Type B pancreatic cell (in vitro differentiated cells): ENCODE data around the gene EIF4E. TPM values are rescaled to one million over a fixed set of nuclear protein-coding genes. Genes with fewer than 3 reads are reported as not detected.
"Not testable (repeated sequence)": the region's sequence is repeated elsewhere in the genome, so short reads cannot be mapped to it uniquely, and the experiment has no call there.

Source experiments
- DNase-seq: peaks from one replicate; pipeline ENCODE4 v3.0.0; 2021; ENCODE audit warnings: mixed read lengths; ENCODE audit not compliant: unreplicated experiment; ENCODE audit errors: extremely low spot score
- H3K27ac Mint-ChIP-seq: 2 replicates; pipeline ENCODE4 v1.8.0; 2021; ENCODE audit warnings: mild to moderate bottlenecking, mixed read lengths
- H3K27me3 Mint-ChIP-seq: 2 replicates; pipeline ENCODE4 v1.8.0; 2021; ENCODE audit warnings: mixed read lengths
- H3K36me3 Mint-ChIP-seq: 2 replicates; pipeline ENCODE4 v1.8.0; 2021; ENCODE audit warnings: mixed read lengths
- H3K4me1 Mint-ChIP-seq: one replicate; pipeline ENCODE4 v1.8.0; 2021; ENCODE audit warnings: mixed read lengths; ENCODE audit not compliant: unreplicated experiment
- H3K4me3 Mint-ChIP-seq: 2 replicates; pipeline ENCODE4 v1.8.0; 2021; ENCODE audit warnings: mild to moderate bottlenecking, mixed read lengths
- H3K9me3 Mint-ChIP-seq: 2 replicates; pipeline ENCODE4 v1.8.0; 2021; ENCODE audit warnings: mixed read lengths
- CTCF ChIP-seq: fragments of 200-600 bp; sonication (generic); conservative IDR thresholded peaks from 2 replicates; pipeline ENCODE4 v1.5.0; 2021; ENCODE audit warnings: antibody characterized with exemption, mild to moderate bottlenecking
- total RNA-seq: library from RNA; stranded (reverse); gene quantifications from 2 replicates; pipeline ENCODE4 v1.2.1, GENCODE V29; 2021; ENCODE audit warnings: low replicate concordance

The EIF4E gene
- total RNA-seq, 1 donor from 2014 or later, result 93.9 TPM

- TF ChIP-seq CTCF, result no peak
- Mint-ChIP-seq H3K27ac (no peak overlapping the region), H3K9me3 (no peaks in the 10 kb centered on the region), H3K4me1 (no peaks in the 10 kb centered on the region), H3K4me3 (no peak overlapping the region), H3K36me3 (peaks cover 29% of the 10 kb centered on the region), H3K27me3 (no peaks in the 10 kb centered on the region)
- no peak for DNase-seq
Measured at GRCh38 chr4:98887145-98887544, 41.8 kb downstream of the EIF4E start.

GRCh38 chr4:98886382-98886781 is 42.6 kb downstream of the EIF4E start:
- not testable (repeated sequence) for H3K4me3 Mint-ChIP-seq, DNase-seq, H3K9me3 Mint-ChIP-seq, H3K27me3 Mint-ChIP-seq, H3K27ac Mint-ChIP-seq, H3K4me1 Mint-ChIP-seq
- H3K36me3 Mint-ChIP-seq, result peaks cover 29% of the 10 kb centered on the region

GRCh38 chr4:98880884-98881283 is 48.0 kb downstream of the EIF4E start:
- H3K27ac Mint-ChIP-seq, H3K4me3 Mint-ChIP-seq, DNase-seq, H3K27me3 Mint-ChIP-seq, H3K4me1 Mint-ChIP-seq, H3K9me3 Mint-ChIP-seq: not testable (repeated sequence)
- H3K36me3 Mint-ChIP-seq, result peaks cover 30% of the 10 kb centered on the region

GRCh38 chr4:98879515-98879914 is 49.4 kb downstream of the EIF4E start:
- no peak for TF ChIP-seq CTCF
- H3K4me3 Mint-ChIP-seq, result no peak overlapping the region
- no peak overlapping the region for H3K27ac Mint-ChIP-seq

GRCh38 chr4:98873059-98873458 is 55.9 kb downstream of the EIF4E start:
- TF ChIP-seq CTCF, result no peak
- Mint-ChIP-seq H3K4me3 (no peak overlapping the region), H3K4me1 (no peaks in the 10 kb centered on the region), H3K27ac (no peak overlapping the region), H3K9me3 (no peaks in the 10 kb centered on the region), H3K27me3 (no peaks in the 10 kb centered on the region), H3K36me3 (peaks cover 12% of the 10 kb centered on the region)
- no peak for DNase-seq

More at GRCh38 chr4:98879515-98879914, 49.4 kb downstream of the EIF4E start:
- Mint-ChIP-seq H3K4me1 (no peaks in the 10 kb centered on the region), H3K36me3 (peaks cover 28% of the 10 kb centered on the region), H3K9me3 (no peaks in the 10 kb centered on the region), H3K27me3 (no peaks in the 10 kb centered on the region)
- no peak for DNase-seq

GRCh38 chr4:98872120-98872906 is 56.6 kb downstream of the EIF4E start:
- H3K9me3 Mint-ChIP-seq, H3K27ac Mint-ChIP-seq, H3K36me3 Mint-ChIP-seq, H3K4me3 Mint-ChIP-seq, DNase-seq, H3K4me1 Mint-ChIP-seq, H3K27me3 Mint-ChIP-seq: not testable (repeated sequence)

- Mint-ChIP-seq H3K9me3 (no peaks in the 10 kb centered on the region), H3K4me3 (no peak overlapping the region), H3K27ac (no peak overlapping the region), H3K27me3 (no peaks in the 10 kb centered on the region), H3K36me3 (no peaks in the 10 kb centered on the region), H3K4me1 (no peaks in the 10 kb centered on the region)
- DNase-seq, result no peak
- no peak for TF ChIP-seq CTCF
Measured at GRCh38 chr4:98867648-98868047, 61.3 kb downstream of the EIF4E start.
